ENCODE measurements around the gene SPRR2A. TPM values are rescaled to one million over a fixed set of nuclear protein-coding genes. Genes with fewer than 3 reads are reported as not detected.
"Not testable (repeated sequence)": the region's sequence is repeated elsewhere in the genome, so short reads cannot be mapped to it uniquely, and the experiment has no call there.

Gene SPRR2A
- total RNA-seq, 1 donor from 2014 or later = not detected

DNA sequence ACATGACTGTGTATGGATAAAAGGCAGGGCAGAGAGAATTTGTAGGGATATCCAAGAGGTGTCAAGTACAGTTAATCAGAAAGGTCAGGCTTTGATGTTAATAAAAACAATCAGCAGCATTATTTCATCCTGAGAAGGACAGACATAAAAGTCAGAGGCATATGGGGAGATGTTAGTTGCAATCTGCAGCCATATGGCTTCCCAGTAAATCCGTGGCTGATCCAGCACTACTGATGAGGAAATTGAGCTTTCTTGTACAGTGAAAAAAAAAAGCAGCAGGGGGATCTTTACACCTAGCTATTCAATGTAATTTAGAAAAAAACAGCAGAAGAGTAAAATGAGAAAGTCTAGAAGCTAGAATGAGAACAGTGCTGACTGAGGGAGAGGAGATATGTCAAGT lies 28.5 kb downstream of the SPRR2A start:
- no peak for DNase-seq (ENCODE audit: extremely low read depth, low read depth, low spot score)

- DNase-seq (ENCODE audit: extremely low read depth, low read depth, low spot score) = no peak
Measured at GRCh38 chr1:153025797-153026196, 31.5 kb downstream of the SPRR2A start.

GRCh38 chr1:153024413-153024812 lies 32.9 kb downstream of the SPRR2A start:
- DNase-seq (ENCODE audit: extremely low read depth, low read depth, low spot score) = no peak

DNA sequence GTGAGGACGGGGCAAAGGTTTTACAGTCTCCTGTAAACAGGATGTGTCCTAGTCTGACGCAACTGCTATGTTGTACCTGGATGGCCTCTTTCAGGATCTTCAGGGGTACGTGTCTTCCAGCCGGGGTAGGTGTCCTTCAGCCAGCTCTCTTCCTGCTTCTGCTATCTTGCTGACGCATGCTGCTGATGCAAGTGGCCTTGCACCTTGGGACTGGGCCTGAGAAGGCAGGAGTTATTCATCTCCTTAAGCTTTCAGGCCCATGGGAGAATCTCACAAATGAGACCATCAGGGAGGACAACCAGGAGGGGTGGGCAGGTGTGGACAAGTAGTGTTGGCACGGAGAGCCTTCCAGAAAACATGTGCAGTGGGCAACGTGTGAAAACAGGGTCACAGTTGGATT lies 34.2 kb downstream of the SPRR2A start:
- DNase-seq (ENCODE audit: extremely low read depth, low read depth, low spot score) = no peak

GRCh38 chr1:153022340-153022739 lies 35.0 kb downstream of the SPRR2A start:
- DNase-seq (ENCODE audit: extremely low read depth, low read depth, low spot score) = not testable (repeated sequence)

- not testable (repeated sequence) for DNase-seq (ENCODE audit: extremely low read depth, low read depth, low spot score)
Measured at GRCh38 chr1:153021829-153022228, 35.5 kb downstream of the SPRR2A start.

DNA sequence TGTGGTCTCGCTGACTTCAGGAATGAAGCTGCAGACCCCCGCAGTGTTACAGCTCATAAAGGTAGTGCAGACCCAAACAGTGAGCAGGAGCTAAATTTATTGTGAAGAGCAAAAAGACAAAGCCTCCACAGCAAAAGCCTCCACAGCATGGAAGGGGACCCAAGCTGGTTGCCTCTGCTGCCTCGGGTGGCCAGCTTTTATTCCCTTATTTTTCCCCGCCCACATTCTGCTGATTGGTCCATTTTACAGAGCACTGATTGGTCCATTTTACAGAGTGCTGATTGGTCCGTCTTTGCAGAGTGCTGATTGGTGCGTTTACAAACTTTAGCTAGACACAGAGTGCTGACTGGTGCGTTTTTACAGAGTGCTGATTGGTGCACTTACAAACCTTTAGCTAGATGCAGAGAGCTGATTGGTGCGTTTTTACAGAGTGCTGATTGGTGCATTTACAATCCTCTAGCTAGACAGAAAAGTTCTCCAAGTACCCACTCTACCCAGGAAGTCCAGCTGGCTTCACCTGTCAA lies 46.0 kb downstream of the SPRR2A start:
- not testable (repeated sequence) for DNase-seq (ENCODE audit: extremely low read depth, low read depth, low spot score)

Other genes with a start within 250 kb of the SPRR2A start
- gene LCE1B, start 245.5 kb downstream of the SPRR2A start, total RNA-seq = not detected in 2 replicates
- gene LCE1A, start 230.0 kb downstream of the SPRR2A start, total RNA-seq = not detected in 2 replicates
- not detected in 2 replicates for gene LCE6A, start 214.7 kb downstream of the SPRR2A start, total RNA-seq
- not detected in 2 replicates for gene LCE7A, start 197.5 kb downstream of the SPRR2A start, total RNA-seq
- gene SMCP, start 179.2 kb downstream of the SPRR2A start, total RNA-seq = not detected in 2 replicates
- gene IVL, start 149.0 kb downstream of the SPRR2A start, total RNA-seq = not detected in 2 replicates
- not detected in 2 replicates for gene SPRR5, start 110.3 kb downstream of the SPRR2A start, total RNA-seq
- not detected in 2 replicates for gene SPRR4, start 86.9 kb downstream of the SPRR2A start, total RNA-seq
- gene SPRR1A, start 73.4 kb downstream of the SPRR2A start, total RNA-seq = not detected in 2 replicates
- gene SPRR3, start 55.8 kb downstream of the SPRR2A start, total RNA-seq = not detected in 2 replicates
- gene SPRR1B, start 26.3 kb downstream of the SPRR2A start, total RNA-seq = not detected in 2 replicates
- not detected in 2 replicates for gene SPRR2D, start 16.4 kb downstream of the SPRR2A start, total RNA-seq
- gene SPRR2B, start 14.1 kb upstream of the SPRR2A start, total RNA-seq = not detected in 2 replicates
- gene SPRR2E, start 37.0 kb upstream of the SPRR2A start, total RNA-seq = not detected in 2 replicates
- gene SPRR2F, start 56.0 kb upstream of the SPRR2A start, total RNA-seq = not detected in 2 replicates
- gene SPRR2G, start 93.4 kb upstream of the SPRR2A start, total RNA-seq = not detected in 2 replicates
- gene LELP1, start 145.9 kb upstream of the SPRR2A start, total RNA-seq = not detected in 2 replicates
- gene PRR9, start 160.1 kb upstream of the SPRR2A start, total RNA-seq = not detected in 2 replicates
- gene LORICRIN, start 202.2 kb upstream of the SPRR2A start, total RNA-seq = not detected in 2 replicates

Data from glomerular endothelial cell (primary cell).